Heart left ventricle (tissue), 13 donors: ENCODE results near the gene SOHLH1.

Source experiments
- POLR2A ChIP-seq, 2 donors: fragments of 450-650 bp; IDR thresholded peaks; one replicate each; pipeline ENCODE4 v1.6.1; 2017; ENCODE audit warnings: antibody characterized with exemption in 2 of 2, mild to moderate bottlenecking in 2 of 2, moderate library complexity in 2 of 2
- TF ChIP-seq, protein P1 (sequence below), 12 donors: fragments of 200-600 bp; sonication (generic) in 4 of 12; IDR thresholded peaks; one replicate each; pipeline versions ENCODE4 v1.5.0 to v1.8.0; 2018 to 2022; ENCODE audit warnings: antibody characterized with exemption in 12 of 12, mild to moderate bottlenecking in 5 of 12
- donor health status: ischemic (EF 13 %, LVEDD 7.1; RV severe dilation, severe dysfunction).
- donor health status: DM: no; HTN: yes; CAD: no.
- donor health status: DM: no; HTN: no; CAD: no.
- donor health status: ischemic (EF 25% LVEDD 6.9; RV normal size, moderate dysfunction).
- donor health status: ischemic (EF 25% LVEDD 5.7; RV mildly dilated, moderate dysfunction).
- donor health status: ischemic (EF 35%, LVEDD 5.7; RV mildly dilated, moderate dysfunction).
- donor health status: nonischemic (EF 11% LVEDD 7.7; RV severe dilation, severe dysfunction).
- donor health status: DM: yes; HTN: yes; CAD: no.
- donor health status: PGD.
- donor health status: ischemic (EF 29% LVEDD 5.4; RV normal size, mild dysfunction).
- donor health status: nonischemic (EF 23%, LVEDD 6.1; RV moderate dilation, normal function).

DNA sequence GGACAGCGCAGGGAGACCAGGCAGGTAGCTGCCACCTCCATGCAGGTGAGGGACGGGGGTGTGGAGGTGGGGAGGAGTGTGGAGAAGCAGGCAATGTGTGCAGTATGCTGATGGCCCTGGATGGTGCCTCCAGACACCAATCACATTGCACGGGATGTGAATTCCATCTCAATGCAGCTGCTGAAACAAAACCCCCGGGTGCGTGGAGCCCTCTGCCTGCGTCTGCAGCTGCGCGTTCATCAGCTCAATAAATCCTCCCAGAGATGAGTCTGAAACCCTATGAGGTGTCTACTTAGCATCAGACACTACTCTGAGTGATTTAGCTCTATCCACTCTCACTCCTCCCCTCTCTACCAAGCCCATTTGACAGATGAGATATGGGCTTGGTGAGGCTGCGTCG lies 10.3 kb downstream of the SOHLH1 start:
- TF ChIP-seq POLR2A (IDR thresholded peaks at IDR 0.05) = no peak
- TF ChIP-seq, protein P1, sequence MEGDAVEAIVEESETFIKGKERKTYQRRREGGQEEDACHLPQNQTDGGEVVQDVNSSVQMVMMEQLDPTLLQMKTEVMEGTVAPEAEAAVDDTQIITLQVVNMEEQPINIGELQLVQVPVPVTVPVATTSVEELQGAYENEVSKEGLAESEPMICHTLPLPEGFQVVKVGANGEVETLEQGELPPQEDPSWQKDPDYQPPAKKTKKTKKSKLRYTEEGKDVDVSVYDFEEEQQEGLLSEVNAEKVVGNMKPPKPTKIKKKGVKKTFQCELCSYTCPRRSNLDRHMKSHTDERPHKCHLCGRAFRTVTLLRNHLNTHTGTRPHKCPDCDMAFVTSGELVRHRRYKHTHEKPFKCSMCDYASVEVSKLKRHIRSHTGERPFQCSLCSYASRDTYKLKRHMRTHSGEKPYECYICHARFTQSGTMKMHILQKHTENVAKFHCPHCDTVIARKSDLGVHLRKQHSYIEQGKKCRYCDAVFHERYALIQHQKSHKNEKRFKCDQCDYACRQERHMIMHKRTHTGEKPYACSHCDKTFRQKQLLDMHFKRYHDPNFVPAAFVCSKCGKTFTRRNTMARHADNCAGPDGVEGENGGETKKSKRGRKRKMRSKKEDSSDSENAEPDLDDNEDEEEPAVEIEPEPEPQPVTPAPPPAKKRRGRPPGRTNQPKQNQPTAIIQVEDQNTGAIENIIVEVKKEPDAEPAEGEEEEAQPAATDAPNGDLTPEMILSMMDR (IDR thresholded peaks at IDR 0.05) = no peak
